Kidney (tissue), 14 donors: Measurements from ENCODE around the gene PVR. TPM values are rescaled to one million over a fixed set of nuclear protein-coding genes. Genes with fewer than 3 reads are reported as not detected.
"Not testable (repeated sequence)": the region's sequence is repeated elsewhere in the genome, so short reads cannot be mapped to it uniquely, and the experiment has no call there.

ENCODE experiments used
- DNase-seq, 5 donors: peaks; one replicate each; pipeline ENCODE4 v3.0.0-alpha.2; 2013 to 2020
- FAIRE-seq: peaks from 2 replicates; lab custom pipeline; 2012; peaks lifted over from hg19 to GRCh38; lab: Jason Lieb, UNC
- H3K27ac ChIP-seq, 2 donors: one replicate each; pipeline ENCODE4 v1.7.0; 2013; ENCODE audit warnings: low read depth in 2 of 2, low read length in 2 of 2, inconsistent platforms in 1 of 2
- H3K27me3 ChIP-seq: one replicate; pipeline ENCODE4 v1.7.1; 2013; ENCODE audit warnings: low read length, inconsistent platforms; ENCODE audit not compliant: control insufficient read depth, insufficient read depth
- H3K36me3 ChIP-seq, 3 donors: one replicate each; pipeline versions ENCODE4 v1.7.0 to v1.7.1; 2013; ENCODE audit warnings: low read length in 3 of 3, control low read depth in 1 of 3, inconsistent platforms in 1 of 3; ENCODE audit not compliant: insufficient read depth in 3 of 3, control insufficient read depth in 2 of 3
- H3K4me1 ChIP-seq, 3 donors: one replicate each; pipeline versions ENCODE4 v1.7.0 to v1.7.1; 2013; ENCODE audit warnings: low read length in 3 of 3, inconsistent platforms in 1 of 3, low read depth in 1 of 3; ENCODE audit not compliant: control insufficient read depth in 2 of 3, insufficient read depth in 2 of 3
- H3K4me3 ChIP-seq, 3 donors: one replicate each; pipeline versions ENCODE4 v1.7.0 to v1.8.1; 2013; ENCODE audit warnings: low read length in 3 of 3, control low read depth in 1 of 3, inconsistent platforms in 1 of 3
- H3K9ac ChIP-seq, 3 donors: one replicate each; pipeline versions ENCODE4 v1.7.0 to v1.7.1; 2013; ENCODE audit warnings: low read length in 3 of 3, control low read depth in 1 of 3, inconsistent platforms in 1 of 3
- H3K9me3 ChIP-seq, 3 donors: one replicate each; pipeline versions ENCODE4 v1.7.0 to v1.7.1; 2013; ENCODE audit warnings: low read length in 3 of 3, control low read depth in 1 of 3, inconsistent platforms in 1 of 3; ENCODE audit not compliant: control insufficient read depth in 2 of 3, insufficient read depth in 1 of 3
- CTCF ChIP-seq: IDR thresholded peaks from 3 replicates; pipeline ENCODE4 v1.5.1; 2012; ENCODE audit warnings: mild to moderate bottlenecking, moderate library complexity, borderline replicate concordance; ENCODE audit not compliant: insufficient read depth; ENCODE audit errors: extremely low read depth
- intact Hi-C: fragments of 100-400 bp; cut with DNase I; formaldehyde crosslinking; loops from one replicate; pipeline ENCODE4 v1.11.1; 2022
- polyA plus RNA-seq: library from polyadenylated mRNA; stranded (reverse); fragments of 350-450 nt; fragmentation: Illumina TruSeq; extraction: RNeasy Lipid Tissue Mini Kit (QIAGEN cat#74804); gene quantifications from one replicate; pipeline ENCODE4 v1.2.3, GENCODE V29; 2014; ENCODE audit warnings: low read depth, low replicate concordance; ENCODE audit not compliant: insufficient read depth
- total RNA-seq: library from RNA; stranded (reverse); fragmentation: NEBNext Ultra II Directional; extraction: Animal tissue kit (Norgen Biotek cat#: 25700); gene quantifications from one replicate; pipeline ENCODE4 v1.2.1, GENCODE V29; 2021
- donor health status: control.
- donor health status: control.
- donor health status: control.
- donor health status: control.
- donor health status: control.
- donor health status: DM: yes; HTN: yes; CAD: no.
- donor health status: Normal renal cell carcinoma (clear cell type).

Gene PVR
- total and polyA plus RNA-seq, 2 donors from 2014 or later: 20.7 to 36.4 TPM

GRCh38 chr19:44607049-44607448, 36.7 kb upstream of the PVR start:
- H3K4me1 ChIP-seq: peaks cover 0 to 5% (median 0%) of the 10 kb centered on the region in 3 donors

DNA sequence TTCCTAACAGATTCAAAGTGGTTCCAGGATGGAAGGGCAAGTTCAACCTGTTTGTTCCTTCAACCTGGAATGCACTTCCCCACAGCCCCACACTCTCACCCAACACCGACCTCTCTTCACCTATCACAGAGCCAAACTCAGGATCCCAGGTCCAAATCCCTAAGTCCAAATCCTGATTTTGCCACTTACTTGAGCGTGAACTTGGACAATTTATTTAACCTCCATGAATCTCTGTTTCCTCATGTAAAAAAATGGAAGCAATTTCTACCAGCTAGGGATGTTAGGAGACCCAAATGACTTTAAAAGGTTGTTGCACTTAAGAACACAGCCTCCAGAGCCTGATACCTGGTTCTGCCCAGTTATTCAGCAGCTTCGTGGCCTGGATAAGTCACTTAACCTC, 35.8 kb upstream of the PVR start:
- Histone ChIP-seq H3K9ac (no peak overlapping the region), H3K36me3 (no peaks in the 10 kb centered on the region), H3K4me1 (peaks cover 0 to 5% (median 0%) of the 10 kb centered on the region in 3 donors), H3K27me3 (no peaks in the 10 kb centered on the region), H3K27ac (no peak overlapping the region), H3K9me3 (no peaks in the 10 kb centered on the region), H3K4me3 (no peak overlapping the region)
- no peak for TF ChIP-seq CTCF
- DNase-seq: no peak
- FAIRE-seq: no peak
- intact Hi-C loops: no loop called here

More at GRCh38 chr19:44607049-44607448, 36.7 kb upstream of the PVR start:
- FAIRE-seq (no peak), DNase-seq (peak in 1 of 5 donors; percentile 63)
- Histone ChIP-seq H3K4me3 (no peak overlapping the region), H3K9ac (no peak overlapping the region), H3K27me3 (no peaks in the 10 kb centered on the region), H3K36me3 (no peaks in the 10 kb centered on the region), H3K27ac (no peak overlapping the region), H3K9me3 (no peaks in the 10 kb centered on the region)
- intact Hi-C loops: no loop called here
- TF ChIP-seq CTCF: no peak

DNA sequence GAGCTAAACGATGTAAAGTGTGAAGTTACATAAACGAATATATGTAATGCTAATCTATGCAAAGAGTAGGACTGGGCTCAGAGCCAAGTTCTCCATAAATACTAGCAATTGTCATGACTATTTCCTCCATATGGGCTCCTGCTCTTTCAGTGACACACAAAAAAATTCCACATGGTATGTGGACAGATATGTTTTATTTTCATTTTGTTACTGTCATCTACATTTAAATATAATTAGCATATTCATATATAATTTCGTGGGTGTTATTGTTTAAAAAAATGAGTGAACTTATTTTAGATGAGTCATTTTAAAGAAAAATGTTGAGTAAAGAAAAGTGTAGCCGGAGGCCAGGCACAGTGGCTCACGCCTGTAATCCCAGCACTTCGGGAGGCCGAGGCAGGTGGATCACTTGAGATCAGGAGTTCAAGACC, 35.3 kb upstream of the PVR start:
- Histone ChIP-seq H3K27ac (no peak overlapping the region), H3K27me3 (no peaks in the 10 kb centered on the region), H3K9ac (no peak overlapping the region), H3K9me3 (no peaks in the 10 kb centered on the region), H3K4me1 (peaks cover 0 to 5% (median 0%) of the 10 kb centered on the region in 3 donors), H3K4me3 (no peak overlapping the region), H3K36me3 (no peaks in the 10 kb centered on the region)
- FAIRE-seq (no peak), DNase-seq (peak in 2 of 5 donors; percentile 71 to 81)
- no peak for TF ChIP-seq CTCF
- intact Hi-C loops: no loop called here

GRCh38 chr19:44609219-44609618, 34.5 kb upstream of the PVR start:
- no peak overlapping the region for H3K27ac ChIP-seq
- FAIRE-seq (no peak), DNase-seq (no peak)
- peaks cover 0 to 5% (median 5%) of the 10 kb centered on the region in 3 donors for H3K4me1 ChIP-seq
- H3K27me3 ChIP-seq: no peaks in the 10 kb centered on the region
- no peak for TF ChIP-seq CTCF
- H3K9me3 ChIP-seq: no peaks in the 10 kb centered on the region
- no peaks in the 10 kb centered on the region for H3K36me3 ChIP-seq
- no peak overlapping the region for H3K9ac ChIP-seq
- no peak overlapping the region for H3K4me3 ChIP-seq
- intact Hi-C loops: no loop called here

DNA sequence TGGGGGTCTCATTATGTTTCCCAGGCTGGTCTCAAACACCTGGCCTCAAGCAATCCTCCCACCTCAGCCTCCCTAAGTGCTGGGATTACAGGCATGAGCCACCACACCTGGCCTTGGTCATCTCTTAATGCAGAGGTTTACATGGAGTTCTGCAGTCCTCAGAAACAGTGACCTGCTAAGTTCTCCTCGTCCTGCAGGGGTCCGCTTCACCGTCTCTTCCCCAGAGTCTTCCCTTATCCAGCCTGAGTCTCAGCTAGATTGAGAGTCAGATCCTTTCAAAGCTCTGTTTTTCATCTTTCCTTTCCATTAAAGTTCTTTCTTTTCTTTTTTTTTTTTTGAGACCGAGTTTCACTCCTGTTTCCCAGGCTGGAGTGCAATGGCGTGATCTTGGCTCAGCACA, 33.2 kb upstream of the PVR start:
- FAIRE-seq, intact Hi-C loops: not testable (repeated sequence)

More for the DNA sequence above, 33.2 kb upstream of the PVR start:
- H3K9ac ChIP-seq, DNase-seq, H3K27me3 ChIP-seq, H3K4me3 ChIP-seq, H3K36me3 ChIP-seq, H3K9me3 ChIP-seq, H3K4me1 ChIP-seq, H3K27ac ChIP-seq: not testable (repeated sequence)
